Central memory CD8-positive, alpha-beta T cell (primary cell): ENCODE results near the gene HNRNPA0.
A peak's percentile ranks its signal among the peaks of the same experiment; 100 is the strongest.

Experiments
- ATAC-seq: fragments of 150-1000 bp; cut with Tn5 transposase; replicated peaks from 2 replicates; pipeline ENCODE4 v1.10.0; 2022; ENCODE audit warnings: mild to moderate bottlenecking, moderate FRiP score, moderate number of reproducible peaks; ENCODE audit not compliant: poor library complexity, severe bottlenecking; ENCODE audit errors: extremely low read depth
- DNase-seq, 2 donors: peaks; one replicate each; pipeline ENCODE4 v3.0.0; 2021; ENCODE audit warnings: low spot score in 2 of 2
- H3K27ac Mint-ChIP-seq: one replicate; pipeline ENCODE4 v1.8.0; 2022; ENCODE audit warnings: low read depth, mild to moderate bottlenecking, moderate library complexity, mixed read lengths
- H3K27me3 Mint-ChIP-seq: one replicate; pipeline ENCODE4 v1.8.0; 2022; ENCODE audit warnings: mixed read lengths
- H3K36me3 Mint-ChIP-seq: one replicate; pipeline ENCODE4 v1.8.0; 2022; ENCODE audit warnings: mild to moderate bottlenecking, moderate library complexity, mixed read lengths; ENCODE audit not compliant: insufficient read depth
- H3K4me1 Mint-ChIP-seq: one replicate; pipeline ENCODE4 v1.8.0; 2022; ENCODE audit warnings: mixed read lengths
- H3K4me3 Mint-ChIP-seq: one replicate; pipeline ENCODE4 v1.8.0; 2022; ENCODE audit warnings: mild to moderate bottlenecking, moderate library complexity, mixed read lengths
- H3K9me3 Mint-ChIP-seq: one replicate; pipeline ENCODE4 v1.8.0; 2022; ENCODE audit warnings: mixed read lengths

Gene HNRNPA0

DNA sequence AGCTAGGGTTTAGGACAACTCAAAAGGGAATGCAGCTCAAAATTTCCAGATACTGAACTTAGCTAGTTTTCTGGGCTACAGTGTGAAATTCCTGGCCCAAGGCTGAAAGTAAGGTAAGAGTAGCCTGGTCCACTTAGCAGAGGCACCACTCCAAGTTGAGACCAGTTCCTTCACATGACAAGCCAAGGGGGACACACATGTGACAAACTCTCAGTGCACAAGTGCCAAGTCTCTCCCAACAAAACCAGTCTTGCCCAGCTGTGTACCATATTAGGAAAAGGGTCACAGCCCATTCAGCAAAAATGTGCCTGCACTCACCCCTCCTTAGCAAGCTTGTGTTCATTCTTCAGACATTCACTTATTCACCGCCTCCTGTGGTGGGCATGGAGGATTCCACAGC is 46.1 kb downstream of the HNRNPA0 start:
- Mint-ChIP-seq H3K4me3 (no peak overlapping the region), H3K36me3 (peaks cover 11% of the 10 kb centered on the region), H3K4me1 (peaks cover 7% of the 10 kb centered on the region), H3K27me3 (no peaks in the 10 kb centered on the region), H3K9me3 (no peaks in the 10 kb centered on the region), H3K27ac (no peak overlapping the region)
- DNase-seq (no peak), ATAC-seq (no peak)

DNA sequence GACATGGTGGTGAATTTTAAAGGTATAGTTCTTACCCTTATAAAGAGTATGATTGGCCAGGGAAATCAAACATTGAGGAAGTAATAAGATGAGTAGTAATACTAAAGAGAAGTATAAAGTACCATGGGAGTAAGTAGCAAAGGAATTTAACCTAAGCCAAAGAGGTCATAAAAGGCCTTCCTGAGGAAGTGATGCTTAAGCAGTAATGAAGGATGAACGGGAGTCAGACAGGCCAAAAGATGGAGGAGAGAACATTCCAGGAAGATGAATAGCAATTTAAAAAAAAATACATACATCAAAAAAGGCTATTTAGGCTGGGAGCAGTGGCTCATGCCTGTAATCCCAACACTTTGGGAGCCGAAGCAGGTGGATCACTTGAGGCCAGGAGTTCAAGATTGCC is 47.3 kb downstream of the HNRNPA0 start:
- peaks cover 11% of the 10 kb centered on the region for H3K36me3 Mint-ChIP-seq
- no peak overlapping the region for H3K27ac Mint-ChIP-seq
- ATAC-seq (no peak), DNase-seq (no peak)
- H3K27me3 Mint-ChIP-seq, result no peaks in the 10 kb centered on the region
- peaks cover 7% of the 10 kb centered on the region for H3K4me1 Mint-ChIP-seq
- H3K4me3 Mint-ChIP-seq, result no peak overlapping the region
- H3K9me3 Mint-ChIP-seq, result no peaks in the 10 kb centered on the region

DNA sequence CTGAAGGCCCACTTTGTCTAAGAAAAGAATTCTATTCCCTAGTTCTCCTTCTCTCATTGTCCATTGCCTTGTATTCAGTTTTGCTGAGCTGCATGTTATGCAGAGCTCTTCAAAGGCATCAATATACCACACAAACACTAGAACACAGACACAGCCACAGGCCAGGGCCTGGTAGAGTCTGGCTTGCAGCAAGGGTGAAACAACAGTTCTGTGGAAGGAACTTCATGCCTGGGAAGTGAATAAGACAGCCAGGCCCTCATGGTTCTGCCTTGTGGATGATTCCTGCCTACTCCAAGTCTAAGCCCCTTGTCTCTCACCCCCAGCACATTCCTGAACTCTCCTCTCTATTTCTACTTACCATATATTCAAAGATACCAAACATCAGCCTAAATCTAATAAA is 49.1 kb downstream of the HNRNPA0 start:
- H3K9me3 Mint-ChIP-seq, result no peaks in the 10 kb centered on the region
- H3K4me1 Mint-ChIP-seq, result peaks cover 7% of the 10 kb centered on the region
- no peaks in the 10 kb centered on the region for H3K27me3 Mint-ChIP-seq
- ATAC-seq, result no peak
- no peak for DNase-seq
- H3K36me3 Mint-ChIP-seq, result peaks cover 9% of the 10 kb centered on the region
- H3K4me3 Mint-ChIP-seq, result no peak overlapping the region
- H3K27ac Mint-ChIP-seq, result no peak overlapping the region

DNA sequence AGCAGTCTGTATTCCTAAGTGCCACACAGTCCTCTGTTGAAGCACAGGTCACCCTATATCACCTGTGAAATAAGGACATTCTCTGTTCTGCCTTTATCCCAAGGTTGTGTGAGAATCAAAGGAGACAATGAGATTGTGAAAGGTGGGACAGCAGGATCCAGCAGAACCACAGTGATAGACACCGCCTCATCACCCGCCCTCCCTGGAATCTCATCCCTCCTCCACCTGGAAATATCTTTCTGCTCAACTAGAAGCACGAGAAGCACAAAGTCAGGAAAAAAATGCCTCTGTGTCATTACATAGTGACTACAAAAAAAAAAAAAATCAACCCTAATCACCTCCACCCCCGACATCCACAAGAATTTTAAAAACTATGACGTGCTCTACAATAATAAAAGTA is 50.6 kb downstream of the HNRNPA0 start:
- peaks cover 6% of the 10 kb centered on the region for H3K36me3 Mint-ChIP-seq
- no peak for ATAC-seq

DNA sequence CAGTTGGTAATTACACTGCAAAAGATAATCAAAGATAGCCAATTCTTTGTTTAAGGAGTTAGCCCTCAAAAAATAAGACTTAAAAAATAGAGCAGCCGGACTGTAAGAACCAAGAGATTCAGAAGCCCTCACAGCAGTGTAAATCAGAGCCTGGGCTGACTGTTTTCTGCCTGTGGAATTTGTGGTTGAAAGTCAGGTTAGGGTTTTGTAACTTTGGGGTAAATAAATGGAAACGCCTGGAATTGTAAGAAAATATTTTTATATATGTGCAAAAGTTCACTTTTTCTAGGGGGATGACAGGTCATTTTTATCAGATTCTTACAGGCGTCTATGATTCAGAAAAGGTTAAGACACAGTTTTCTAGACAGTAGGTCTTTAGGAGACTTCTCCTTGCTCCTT is 53.9 kb downstream of the HNRNPA0 start:
- Mint-ChIP-seq H3K4me1 (peaks cover 13% of the 10 kb centered on the region), H3K36me3 (peaks cover 6% of the 10 kb centered on the region), H3K27me3 (no peaks in the 10 kb centered on the region), H3K27ac (no peak overlapping the region), H3K4me3 (no peak overlapping the region), H3K9me3 (no peaks in the 10 kb centered on the region)
- DNase-seq (no peak), ATAC-seq (no peak)

More for the DNA sequence above, 50.6 kb downstream of the HNRNPA0 start:
- no peaks in the 10 kb centered on the region for H3K27me3 Mint-ChIP-seq
- DNase-seq, result no peak
- H3K4me1 Mint-ChIP-seq, result peaks cover 7% of the 10 kb centered on the region
- H3K9me3 Mint-ChIP-seq, result no peaks in the 10 kb centered on the region
- no peak overlapping the region for H3K4me3 Mint-ChIP-seq
- no peak overlapping the region for H3K27ac Mint-ChIP-seq

DNA sequence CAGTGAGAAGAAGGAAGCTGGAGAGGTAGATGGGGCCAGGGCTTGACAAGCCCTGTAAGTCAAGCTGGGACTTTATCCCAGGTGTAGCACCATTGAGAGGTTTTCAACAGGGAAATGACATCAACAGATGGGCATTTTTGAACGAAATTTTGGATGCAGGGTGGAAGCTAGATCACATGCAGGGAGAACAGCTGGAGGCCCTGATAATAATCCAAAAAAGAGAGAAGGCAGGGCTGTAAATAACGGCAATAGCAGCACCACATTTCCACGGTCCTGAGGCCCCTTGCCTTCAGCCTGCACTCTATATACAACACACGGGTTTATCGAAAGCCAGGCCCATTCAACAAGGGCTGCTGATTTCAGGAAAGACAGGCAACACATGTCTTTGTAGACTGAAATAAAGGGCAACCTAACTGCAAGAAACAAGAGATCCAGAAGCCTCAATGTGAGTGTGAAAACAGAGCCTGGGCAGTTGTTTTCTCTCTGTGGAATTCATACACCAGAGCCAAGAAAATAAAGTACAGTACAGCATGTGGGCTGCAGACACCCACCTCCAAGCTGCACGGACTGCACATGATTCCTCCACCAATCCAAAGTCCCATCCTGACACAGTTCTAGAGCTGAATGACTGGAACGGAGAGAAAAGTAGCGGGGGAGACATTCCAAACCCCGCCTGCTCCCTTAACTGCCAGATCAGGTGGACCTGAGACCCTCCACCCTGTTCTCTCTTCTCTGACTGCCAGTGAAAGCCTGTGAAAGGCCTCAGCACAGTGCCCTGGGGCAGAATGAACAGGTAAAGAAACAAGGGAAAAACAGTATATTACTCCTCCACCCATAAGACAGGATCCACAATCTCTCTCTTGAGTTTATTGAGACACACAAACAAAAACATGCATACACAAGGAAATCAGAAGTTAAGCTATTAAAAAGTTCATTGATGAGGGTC is 54.6 kb downstream of the HNRNPA0 start:
- H3K36me3 Mint-ChIP-seq, result peaks cover 6% of the 10 kb centered on the region

DNA sequence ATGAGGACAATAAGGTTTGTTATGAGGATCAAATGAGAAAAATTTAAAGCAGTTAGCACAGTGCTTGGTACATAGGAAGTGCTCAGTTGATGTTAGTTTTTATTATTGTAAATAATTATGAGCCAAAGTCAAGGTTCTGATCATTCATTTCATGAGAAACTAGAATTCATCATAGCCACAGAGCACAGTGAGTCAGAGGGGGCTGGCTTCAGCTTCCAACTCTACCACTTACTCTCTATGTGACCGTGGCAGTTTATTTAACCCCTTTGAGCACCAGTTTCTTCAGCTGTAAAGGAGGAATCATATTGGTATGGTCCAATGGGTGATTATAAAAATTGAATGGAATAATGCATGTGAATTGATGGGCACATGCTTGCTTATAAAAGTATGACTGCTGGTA is 57.7 kb downstream of the HNRNPA0 start:
- H3K9me3 Mint-ChIP-seq, result no peaks in the 10 kb centered on the region
- H3K27ac Mint-ChIP-seq, result peak overlapping the region; percentile 74
- H3K36me3 Mint-ChIP-seq, result peaks cover 7% of the 10 kb centered on the region
- no peaks in the 10 kb centered on the region for H3K27me3 Mint-ChIP-seq
- DNase-seq, result no peak
- ATAC-seq, result no peak
- H3K4me1 Mint-ChIP-seq, result peaks cover 13% of the 10 kb centered on the region
- no peak overlapping the region for H3K4me3 Mint-ChIP-seq

More for the DNA sequence above, 54.6 kb downstream of the HNRNPA0 start:
- no peaks in the 10 kb centered on the region for H3K27me3 Mint-ChIP-seq
- peak overlapping the region; percentile 17 for H3K27ac Mint-ChIP-seq
- DNase-seq (no peak), ATAC-seq (no peak)
- H3K4me1 Mint-ChIP-seq, result peaks cover 13% of the 10 kb centered on the region
- H3K4me3 Mint-ChIP-seq, result no peak overlapping the region
- H3K9me3 Mint-ChIP-seq, result no peaks in the 10 kb centered on the region

DNA sequence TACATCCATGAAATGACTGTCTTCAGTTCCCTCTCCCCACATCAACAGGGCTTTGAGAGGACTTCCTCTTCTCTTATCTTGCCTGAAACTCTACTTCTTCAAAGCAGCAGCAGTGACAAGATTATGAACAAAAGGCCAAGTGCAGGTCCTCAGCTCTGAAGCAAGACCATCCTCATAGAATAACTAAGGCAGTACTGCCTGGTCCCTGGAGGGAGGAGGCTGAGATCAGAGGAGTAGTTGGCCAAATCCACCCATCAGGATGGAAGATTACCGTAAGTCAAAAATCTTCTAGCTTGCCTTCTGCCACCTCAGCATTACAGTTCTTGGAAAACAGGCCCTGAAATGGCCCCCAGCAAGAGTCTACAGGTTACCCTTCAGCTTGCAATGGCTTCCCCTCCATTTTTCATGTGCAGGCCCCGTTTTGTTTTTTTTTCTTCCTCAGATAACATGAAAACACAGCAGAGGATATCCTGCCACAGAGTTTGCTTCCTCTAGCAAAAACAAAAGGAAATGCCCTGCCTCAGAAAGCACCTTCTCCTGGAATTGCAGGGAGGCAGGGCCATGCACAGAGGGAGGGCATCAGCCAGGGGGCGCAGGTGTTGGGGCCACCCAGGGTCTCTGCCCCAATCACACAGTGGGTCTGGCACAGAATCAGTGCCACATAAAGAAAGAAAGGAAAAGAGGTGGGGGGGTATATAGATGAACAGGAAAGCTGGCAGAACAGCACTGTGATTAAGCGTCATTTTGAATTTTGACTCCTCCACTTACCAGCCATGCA is 58.3 kb downstream of the HNRNPA0 start:
- peak; percentile 32 for ATAC-seq
- no peak for DNase-seq
- H3K27me3 Mint-ChIP-seq, result no peaks in the 10 kb centered on the region
- H3K9me3 Mint-ChIP-seq, result no peaks in the 10 kb centered on the region
- H3K36me3 Mint-ChIP-seq, result peaks cover 9% of the 10 kb centered on the region
- H3K4me1 Mint-ChIP-seq, result peaks cover 13% of the 10 kb centered on the region
- peak overlapping the region; percentile 29 for H3K27ac Mint-ChIP-seq
- peak overlapping the region; percentile 4 for H3K4me3 Mint-ChIP-seq
